Stimulated activated CD8-positive, alpha-beta memory T cell treated with anti-CD3 and anti-CD28 coated beads, Interleukin-4, amount 100 ng/mL, for 4 hours (primary cell): ENCODE data around the gene CDX1.
"Not testable (repeated sequence)": the region's sequence is repeated elsewhere in the genome, so short reads cannot be mapped to it uniquely, and the experiment has no call there.

ENCODE experiments used
- DNase-seq, 2 donors: peaks; one replicate each; pipeline ENCODE4 v3.0.0-alpha.2; 2020; ENCODE audit warnings: low read depth in 2 of 2, low spot score in 1 of 2

Gene CDX1

GRCh38 chr5:150224483-150225027 lies 58.0 kb downstream of the CDX1 start:
- no peak for DNase-seq

- DNase-seq, result no peak
Measured at GRCh38 chr5:150227036-150227435, 60.5 kb downstream of the CDX1 start.

GRCh38 chr5:150227606-150228273 lies 61.2 kb downstream of the CDX1 start:
- DNase-seq, result no peak

- no peak for DNase-seq
Measured at GRCh38 chr5:150229571-150229970, 63.0 kb downstream of the CDX1 start.

- DNase-seq, result no peak
Measured at GRCh38 chr5:150230842-150231241, 64.3 kb downstream of the CDX1 start.

- not testable (repeated sequence) for DNase-seq
Measured at GRCh38 chr5:150233706-150234105, 67.1 kb downstream of the CDX1 start.
